Brain pericyte (primary cell): ENCODE results near the gene AP1S1.
"Not testable (repeated sequence)": the region's sequence is repeated elsewhere in the genome, so short reads cannot be mapped to it uniquely, and the experiment has no call there.

Source experiments
- DNase-seq: peaks from one replicate; pipeline ENCODE4 v3.0.0-alpha.2; 2012; ENCODE audit warnings: low read depth, low spot score

AP1S1 gene

GRCh38 chr7:101153969-101154692 lies at the start of gene AP1S1:
AP1S1 (plus strand) TSS chr7:101154476; CDS start chr7:101154515, 39 bp downstream.
- DNase-seq: peak; percentile 44

GRCh38 chr7:101104799-101105198 lies 49.5 kb upstream of the AP1S1 start:
- DNase-seq: no peak

GRCh38 chr7:101105248-101105647 lies 49.0 kb upstream of the AP1S1 start:
- DNase-seq: not testable (repeated sequence)

GRCh38 chr7:101106386-101106785 lies 47.9 kb upstream of the AP1S1 start:
- no peak for DNase-seq

GRCh38 chr7:101108330-101108857 lies 45.9 kb upstream of the AP1S1 start:
- no peak for DNase-seq

GRCh38 chr7:101108961-101109360 lies 45.3 kb upstream of the AP1S1 start:
- no peak for DNase-seq

GRCh38 chr7:101109368-101109767 lies 44.9 kb upstream of the AP1S1 start:
- no peak for DNase-seq

- no peak for DNase-seq
These were observed 43.0 kb upstream of the AP1S1 start for GRCh38 chr7:101111261-101111660.

- DNase-seq: no peak
These were observed 42.0 kb upstream of the AP1S1 start for GRCh38 chr7:101112233-101112632.

GRCh38 chr7:101113140-101113539 lies 41.1 kb upstream of the AP1S1 start:
- not testable (repeated sequence) for DNase-seq

- no peak for DNase-seq
These were observed 40.4 kb upstream of the AP1S1 start for GRCh38 chr7:101113836-101114235.

GRCh38 chr7:101114492-101114891 lies 39.8 kb upstream of the AP1S1 start:
- no peak for DNase-seq

GRCh38 chr7:101115215-101115614 lies 39.1 kb upstream of the AP1S1 start:
- DNase-seq: no peak

GRCh38 chr7:101116898-101117297 lies 37.4 kb upstream of the AP1S1 start:
- DNase-seq: no peak

GRCh38 chr7:101118856-101119255 lies 35.4 kb upstream of the AP1S1 start:
- no peak for DNase-seq

GRCh38 chr7:101119876-101120275 lies 34.4 kb upstream of the AP1S1 start:
- no peak for DNase-seq

GRCh38 chr7:101120315-101120714 lies 34.0 kb upstream of the AP1S1 start:
- DNase-seq: no peak

- not testable (repeated sequence) for DNase-seq
These were observed 32.7 kb upstream of the AP1S1 start for GRCh38 chr7:101121631-101121990.

GRCh38 chr7:101121991-101122932 lies 32.0 kb upstream of the AP1S1 start:
- DNase-seq: peak; percentile 47

GRCh38 chr7:101122933-101123702 lies 31.2 kb upstream of the AP1S1 start:
- no peak for DNase-seq

GRCh38 chr7:101123703-101124068 lies 30.6 kb upstream of the AP1S1 start:
- DNase-seq: no peak
